ENCODE results near the gene BMP10.

BMP10 gene

DNA sequence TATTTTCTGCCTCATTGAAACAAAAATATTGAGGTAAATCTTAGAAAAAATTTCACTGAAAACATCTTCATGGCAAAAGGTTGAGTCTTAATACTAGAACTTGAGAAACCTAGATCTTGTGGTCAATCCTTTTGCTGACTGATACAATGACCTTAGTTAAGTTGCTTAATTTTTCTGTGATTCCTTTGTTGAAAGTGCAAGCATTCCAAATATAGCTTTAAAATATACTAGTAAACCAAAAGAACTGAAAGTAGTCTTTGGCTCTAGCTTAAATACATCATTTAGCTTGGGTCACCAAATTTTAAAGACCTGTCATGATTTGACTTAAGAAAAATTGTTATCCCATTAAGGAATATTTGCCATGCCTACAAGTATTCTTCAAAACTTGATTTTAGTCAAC is 16.7 kb downstream of the BMP10 start:
- Histone ChIP-seq H3K27ac (ENCODE audit: low read depth, low read length) (no peak overlapping the region), H3K36me3 (ENCODE audit: control insufficient read depth in 1 of 2, insufficient read depth in 2 of 2, low read length in 2 of 2) (no peaks in the 10 kb centered on the region), H3K9me3 (ENCODE audit: control insufficient read depth in 1 of 2, low read length in 2 of 2) (no peaks in the 10 kb centered on the region)

DNA sequence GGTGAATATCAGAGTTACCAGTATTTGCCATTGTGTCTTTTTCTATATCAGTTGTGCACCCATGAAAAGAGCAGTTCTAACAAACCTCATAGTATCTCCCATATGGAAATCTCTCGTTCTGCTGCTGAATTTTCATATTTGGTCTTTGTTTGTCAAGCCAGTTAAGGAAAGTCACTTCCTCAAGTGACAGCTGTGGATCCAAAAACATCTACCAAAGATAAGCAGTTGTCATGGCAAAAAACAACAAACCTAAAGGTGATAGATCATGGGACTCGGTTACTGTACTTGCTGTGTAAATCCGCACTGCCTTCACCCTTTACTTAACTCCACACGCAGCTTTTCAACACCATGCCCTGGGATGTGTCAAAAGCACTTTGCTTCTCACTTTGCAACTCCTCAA is 17.3 kb downstream of the BMP10 start:
- Histone ChIP-seq H3K4me1 (ENCODE audit: control insufficient read depth in 1 of 2, insufficient read depth in 2 of 2, low read length in 2 of 2) (no peaks in the 10 kb centered on the region), H3K9ac (ENCODE audit: low read depth in 1 of 2, low read length in 2 of 2) (no peak overlapping the region), H3K27ac (ENCODE audit: low read depth, low read length) (no peak overlapping the region), H3K9me3 (ENCODE audit: control insufficient read depth in 1 of 2, low read length in 2 of 2) (no peaks in the 10 kb centered on the region), H3K36me3 (ENCODE audit: control insufficient read depth in 1 of 2, insufficient read depth in 2 of 2, low read length in 2 of 2) (no peaks in the 10 kb centered on the region), H3K4me3 (ENCODE audit: low read depth in 1 of 2, low read length in 2 of 2) (no peak overlapping the region), H3K27me3 (ENCODE audit: control insufficient read depth in 1 of 2, insufficient read depth in 2 of 2, low read length in 2 of 2) (no peaks in the 10 kb centered on the region)

More for the DNA sequence above, 16.7 kb downstream of the BMP10 start:
- H3K9ac ChIP-seq (ENCODE audit: low read depth in 1 of 2, low read length in 2 of 2), result no peak overlapping the region
- no peaks in the 10 kb centered on the region for H3K4me1 ChIP-seq (ENCODE audit: control insufficient read depth in 1 of 2, insufficient read depth in 2 of 2, low read length in 2 of 2)
- no peak overlapping the region for H3K4me3 ChIP-seq (ENCODE audit: low read depth in 1 of 2, low read length in 2 of 2)
- H3K27me3 ChIP-seq (ENCODE audit: control insufficient read depth in 1 of 2, insufficient read depth in 2 of 2, low read length in 2 of 2), result no peaks in the 10 kb centered on the region

DNA sequence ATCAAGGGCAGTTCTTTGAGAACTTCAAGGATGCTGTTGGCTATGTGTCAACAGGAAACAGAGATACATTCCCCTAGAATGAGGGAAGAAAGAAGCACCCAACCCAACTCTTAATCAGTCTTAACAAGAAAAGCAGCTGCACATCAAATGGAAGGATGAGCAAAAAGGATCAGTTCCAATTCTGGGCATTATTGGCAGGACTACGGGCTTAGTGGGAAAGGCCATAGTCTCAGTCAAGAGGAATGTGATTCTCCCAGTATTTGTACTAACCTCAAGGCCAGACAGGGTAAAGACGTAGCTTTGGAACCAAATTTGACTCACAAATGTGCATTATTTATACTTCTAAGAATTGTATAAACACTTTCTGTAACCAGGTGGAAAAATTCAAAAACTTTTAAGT is 18.2 kb downstream of the BMP10 start:
- peaks cover 0 to under 1% of the 10 kb centered on the region in 2 donors for H3K4me1 ChIP-seq (ENCODE audit: control insufficient read depth in 1 of 2, insufficient read depth in 2 of 2, low read length in 2 of 2)
- H3K36me3 ChIP-seq (ENCODE audit: control insufficient read depth in 1 of 2, insufficient read depth in 2 of 2, low read length in 2 of 2), result no peaks in the 10 kb centered on the region
- H3K4me3 ChIP-seq (ENCODE audit: low read depth in 1 of 2, low read length in 2 of 2), result no peak overlapping the region
- H3K27me3 ChIP-seq (ENCODE audit: control insufficient read depth in 1 of 2, insufficient read depth in 2 of 2, low read length in 2 of 2), result no peaks in the 10 kb centered on the region
- no peaks in the 10 kb centered on the region for H3K9me3 ChIP-seq (ENCODE audit: control insufficient read depth in 1 of 2, low read length in 2 of 2)
- H3K9ac ChIP-seq (ENCODE audit: low read depth in 1 of 2, low read length in 2 of 2), result no peak overlapping the region
- H3K27ac ChIP-seq (ENCODE audit: low read depth, low read length), result no peak overlapping the region

GRCh38 chr2:68850524-68850923 is 20.7 kb downstream of the BMP10 start:
- Histone ChIP-seq H3K36me3 (ENCODE audit: control insufficient read depth in 1 of 2, insufficient read depth in 2 of 2, low read length in 2 of 2) (no peaks in the 10 kb centered on the region), H3K4me3 (ENCODE audit: low read depth in 1 of 2, low read length in 2 of 2) (no peak overlapping the region), H3K27ac (ENCODE audit: low read depth, low read length) (no peak overlapping the region), H3K27me3 (ENCODE audit: control insufficient read depth in 1 of 2, insufficient read depth in 2 of 2, low read length in 2 of 2) (no peaks in the 10 kb centered on the region), H3K9ac (ENCODE audit: low read depth in 1 of 2, low read length in 2 of 2) (no peak overlapping the region), H3K9me3 (ENCODE audit: control insufficient read depth in 1 of 2, low read length in 2 of 2) (no peaks in the 10 kb centered on the region), H3K4me1 (ENCODE audit: control insufficient read depth in 1 of 2, insufficient read depth in 2 of 2, low read length in 2 of 2) (peaks cover 0 to 6% of the 10 kb centered on the region in 2 donors)

DNA sequence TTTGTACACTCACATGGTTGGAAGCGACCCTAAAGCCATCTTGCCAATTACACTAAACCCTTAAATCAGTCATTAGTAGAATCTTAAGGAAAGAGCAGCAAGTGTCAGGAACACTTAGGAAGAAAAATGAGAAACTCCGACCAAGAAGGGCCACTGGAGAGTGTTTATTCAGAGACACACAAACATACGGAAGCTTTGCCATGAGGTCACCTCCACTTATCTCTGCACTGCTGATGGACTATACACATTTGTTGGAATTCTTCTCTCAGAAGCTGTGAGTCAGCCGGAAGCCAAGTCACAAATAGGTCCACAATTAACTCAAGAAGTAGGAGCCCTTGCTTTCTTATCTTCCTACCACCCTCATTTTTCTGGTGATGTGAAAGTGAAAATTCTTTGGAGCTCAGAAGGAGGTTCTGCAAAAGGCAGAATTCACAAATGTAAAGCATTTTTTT is 21.6 kb downstream of the BMP10 start:
- Histone ChIP-seq H3K4me1 (ENCODE audit: control insufficient read depth in 1 of 2, insufficient read depth in 2 of 2, low read length in 2 of 2) (peaks cover 0 to 6% of the 10 kb centered on the region in 2 donors), H3K9ac (ENCODE audit: low read depth in 1 of 2, low read length in 2 of 2) (no peak overlapping the region), H3K4me3 (ENCODE audit: low read depth in 1 of 2, low read length in 2 of 2) (no peak overlapping the region), H3K9me3 (ENCODE audit: control insufficient read depth in 1 of 2, low read length in 2 of 2) (no peaks in the 10 kb centered on the region), H3K27me3 (ENCODE audit: control insufficient read depth in 1 of 2, insufficient read depth in 2 of 2, low read length in 2 of 2) (no peaks in the 10 kb centered on the region), H3K36me3 (ENCODE audit: control insufficient read depth in 1 of 2, insufficient read depth in 2 of 2, low read length in 2 of 2) (no peaks in the 10 kb centered on the region), H3K27ac (ENCODE audit: low read depth, low read length) (no peak overlapping the region)

- Histone ChIP-seq H3K27me3 (ENCODE audit: control insufficient read depth in 1 of 2, insufficient read depth in 2 of 2, low read length in 2 of 2) (no peaks in the 10 kb centered on the region), H3K4me3 (ENCODE audit: low read depth in 1 of 2, low read length in 2 of 2) (no peak overlapping the region), H3K9ac (ENCODE audit: low read depth in 1 of 2, low read length in 2 of 2) (no peak overlapping the region), H3K4me1 (ENCODE audit: control insufficient read depth in 1 of 2, insufficient read depth in 2 of 2, low read length in 2 of 2) (peaks cover 0 to 6% of the 10 kb centered on the region in 2 donors), H3K9me3 (ENCODE audit: control insufficient read depth in 1 of 2, low read length in 2 of 2) (no peaks in the 10 kb centered on the region), H3K27ac (ENCODE audit: low read depth, low read length) (no peak overlapping the region), H3K36me3 (ENCODE audit: control insufficient read depth in 1 of 2, insufficient read depth in 2 of 2, low read length in 2 of 2) (no peaks in the 10 kb centered on the region)
Measured at GRCh38 chr2:68847751-68848150, 23.4 kb downstream of the BMP10 start.

- no peaks in the 10 kb centered on the region for H3K36me3 ChIP-seq (ENCODE audit: control insufficient read depth in 1 of 2, insufficient read depth in 2 of 2, low read length in 2 of 2)
- H3K4me3 ChIP-seq (ENCODE audit: low read depth in 1 of 2, low read length in 2 of 2), result no peak overlapping the region
- no peaks in the 10 kb centered on the region for H3K27me3 ChIP-seq (ENCODE audit: control insufficient read depth in 1 of 2, insufficient read depth in 2 of 2, low read length in 2 of 2)
- H3K9ac ChIP-seq (ENCODE audit: low read depth in 1 of 2, low read length in 2 of 2), result no peak overlapping the region
- no peak overlapping the region for H3K27ac ChIP-seq (ENCODE audit: low read depth, low read length)
- peaks cover 0 to 6% of the 10 kb centered on the region in 2 donors for H3K4me1 ChIP-seq (ENCODE audit: control insufficient read depth in 1 of 2, insufficient read depth in 2 of 2, low read length in 2 of 2)
- H3K9me3 ChIP-seq (ENCODE audit: control insufficient read depth in 1 of 2, low read length in 2 of 2), result no peaks in the 10 kb centered on the region
Measured at GRCh38 chr2:68846091-68846490, 25.1 kb downstream of the BMP10 start.

- Histone ChIP-seq H3K27me3 (ENCODE audit: control insufficient read depth in 1 of 2, insufficient read depth in 2 of 2, low read length in 2 of 2) (no peaks in the 10 kb centered on the region), H3K4me1 (ENCODE audit: control insufficient read depth in 1 of 2, insufficient read depth in 2 of 2, low read length in 2 of 2) (peaks cover 0 to 6% of the 10 kb centered on the region in 2 donors), H3K9ac (ENCODE audit: low read depth in 1 of 2, low read length in 2 of 2) (no peak overlapping the region), H3K4me3 (ENCODE audit: low read depth in 1 of 2, low read length in 2 of 2) (no peak overlapping the region), H3K9me3 (ENCODE audit: control insufficient read depth in 1 of 2, low read length in 2 of 2) (no peaks in the 10 kb centered on the region), H3K27ac (ENCODE audit: low read depth, low read length) (no peak overlapping the region), H3K36me3 (ENCODE audit: control insufficient read depth in 1 of 2, insufficient read depth in 2 of 2, low read length in 2 of 2) (no peaks in the 10 kb centered on the region)
Measured at GRCh38 chr2:68845043-68845442, 26.2 kb downstream of the BMP10 start.

DNA sequence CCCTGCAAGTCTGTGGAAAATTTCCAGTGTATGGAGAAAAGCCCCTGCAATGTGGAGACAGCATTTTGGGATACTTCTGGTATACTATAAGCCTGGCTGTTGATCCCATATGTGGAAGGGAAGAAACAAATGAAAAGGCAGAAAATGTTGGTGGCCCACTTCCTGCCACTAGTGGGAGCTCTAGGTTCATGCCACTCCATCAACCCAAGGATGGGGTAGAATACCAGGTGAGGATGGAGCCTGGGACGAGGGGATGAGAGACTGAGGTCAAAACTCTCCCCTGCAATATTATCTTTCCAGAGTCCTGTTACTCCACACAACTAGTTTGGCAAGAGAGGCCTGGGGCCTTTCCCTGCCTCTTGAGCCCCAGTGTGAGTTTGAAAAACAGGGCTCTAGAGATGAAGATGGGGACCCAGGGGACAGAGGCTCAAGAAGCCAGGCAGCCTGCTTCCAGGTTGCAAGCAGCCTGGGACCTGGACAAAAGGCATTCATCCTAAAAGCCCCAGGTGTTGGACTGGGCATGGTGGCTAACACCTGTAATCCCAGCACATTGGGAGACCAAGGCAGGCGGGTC is 31.9 kb downstream of the BMP10 start:
- H3K4me1 ChIP-seq (ENCODE audit: control insufficient read depth in 1 of 2, insufficient read depth in 2 of 2, low read length in 2 of 2), result peaks cover 3 to 7% of the 10 kb centered on the region in 2 donors
- H3K9me3 ChIP-seq (ENCODE audit: control insufficient read depth in 1 of 2, low read length in 2 of 2), result no peaks in the 10 kb centered on the region
- H3K36me3 ChIP-seq (ENCODE audit: control insufficient read depth in 1 of 2, insufficient read depth in 2 of 2, low read length in 2 of 2), result no peaks in the 10 kb centered on the region
- H3K27ac ChIP-seq (ENCODE audit: low read depth, low read length), result no peak overlapping the region
- no peak overlapping the region for H3K9ac ChIP-seq (ENCODE audit: low read depth in 1 of 2, low read length in 2 of 2)
- no peak overlapping the region for H3K4me3 ChIP-seq (ENCODE audit: low read depth in 1 of 2, low read length in 2 of 2)
- no peaks in the 10 kb centered on the region for H3K27me3 ChIP-seq (ENCODE audit: control insufficient read depth in 1 of 2, insufficient read depth in 2 of 2, low read length in 2 of 2)

- no peaks in the 10 kb centered on the region for H3K27me3 ChIP-seq (ENCODE audit: control insufficient read depth in 1 of 2, insufficient read depth in 2 of 2, low read length in 2 of 2)
Measured at GRCh38 chr2:68838641-68839040, 32.6 kb downstream of the BMP10 start.

More at GRCh38 chr2:68838641-68839040, 32.6 kb downstream of the BMP10 start:
- H3K9me3 ChIP-seq (ENCODE audit: control insufficient read depth in 1 of 2, low read length in 2 of 2), result no peaks in the 10 kb centered on the region
- H3K27ac ChIP-seq (ENCODE audit: low read depth, low read length), result no peak overlapping the region
- no peaks in the 10 kb centered on the region for H3K36me3 ChIP-seq (ENCODE audit: control insufficient read depth in 1 of 2, insufficient read depth in 2 of 2, low read length in 2 of 2)
- no peak overlapping the region for H3K9ac ChIP-seq (ENCODE audit: low read depth in 1 of 2, low read length in 2 of 2)
- H3K4me3 ChIP-seq (ENCODE audit: low read depth in 1 of 2, low read length in 2 of 2), result no peak overlapping the region
- peaks cover 3 to 7% of the 10 kb centered on the region in 2 donors for H3K4me1 ChIP-seq (ENCODE audit: control insufficient read depth in 1 of 2, insufficient read depth in 2 of 2, low read length in 2 of 2)
